Measurements from ENCODE around the gene SLC15A3.

DNA sequence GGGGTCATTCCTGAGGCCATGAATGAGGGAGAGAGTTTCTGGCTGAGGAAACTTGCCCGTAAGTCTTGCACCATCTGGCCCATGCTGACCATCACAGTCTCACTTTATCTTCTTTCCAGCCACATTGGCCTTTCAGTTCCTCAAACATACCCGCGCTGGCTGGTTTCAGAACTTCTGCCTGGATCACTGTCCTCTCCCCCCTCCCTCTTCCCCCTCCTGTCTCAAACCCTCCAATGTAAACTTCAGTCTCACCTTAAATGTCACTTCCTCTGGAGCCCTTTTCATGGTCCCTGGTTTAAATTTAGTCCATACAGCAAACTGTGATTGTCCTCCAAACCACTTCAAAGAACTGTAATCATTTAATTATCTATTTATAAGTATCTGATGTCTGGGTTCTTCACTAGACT lies 41.7 kb downstream of the SLC15A3 start:
- TF ChIP-seq, protein P1, sequence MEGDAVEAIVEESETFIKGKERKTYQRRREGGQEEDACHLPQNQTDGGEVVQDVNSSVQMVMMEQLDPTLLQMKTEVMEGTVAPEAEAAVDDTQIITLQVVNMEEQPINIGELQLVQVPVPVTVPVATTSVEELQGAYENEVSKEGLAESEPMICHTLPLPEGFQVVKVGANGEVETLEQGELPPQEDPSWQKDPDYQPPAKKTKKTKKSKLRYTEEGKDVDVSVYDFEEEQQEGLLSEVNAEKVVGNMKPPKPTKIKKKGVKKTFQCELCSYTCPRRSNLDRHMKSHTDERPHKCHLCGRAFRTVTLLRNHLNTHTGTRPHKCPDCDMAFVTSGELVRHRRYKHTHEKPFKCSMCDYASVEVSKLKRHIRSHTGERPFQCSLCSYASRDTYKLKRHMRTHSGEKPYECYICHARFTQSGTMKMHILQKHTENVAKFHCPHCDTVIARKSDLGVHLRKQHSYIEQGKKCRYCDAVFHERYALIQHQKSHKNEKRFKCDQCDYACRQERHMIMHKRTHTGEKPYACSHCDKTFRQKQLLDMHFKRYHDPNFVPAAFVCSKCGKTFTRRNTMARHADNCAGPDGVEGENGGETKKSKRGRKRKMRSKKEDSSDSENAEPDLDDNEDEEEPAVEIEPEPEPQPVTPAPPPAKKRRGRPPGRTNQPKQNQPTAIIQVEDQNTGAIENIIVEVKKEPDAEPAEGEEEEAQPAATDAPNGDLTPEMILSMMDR (IDR thresholded peaks at IDR 0.05), result no peak
- no peak for TF ChIP-seq POLR2A (IDR thresholded peaks at IDR 0.05)
